SU-DHL-6 (cell line): Measurements from ENCODE around the gene COG4.

Experiments used
- EZH2phosphoT487 ChIP-seq: fragments of 200-600 bp; sonication (generic), shearing (Covaris generic); conservative IDR thresholded peaks from 2 replicates; pipeline ENCODE4 v1.6.1; 2018; ENCODE audit warnings: mild to moderate bottlenecking, antibody characterized with exemption, low read length, moderate library complexity, mixed read lengths
- TF ChIP-seq, protein P1 (sequence below): fragments of 200-600 bp; sonication (generic); IDR thresholded peaks from one replicate; pipeline ENCODE4 v1.5.1; 2017; ENCODE audit warnings: antibody characterized with exemption, mild to moderate bottlenecking, low read length, moderate library complexity; ENCODE audit not compliant: insufficient read depth, poor library complexity, severe bottlenecking

GRCh38 chr16:70510216-70510615 lies 13.1 kb downstream of the COG4 start:
- TF ChIP-seq, protein P1, sequence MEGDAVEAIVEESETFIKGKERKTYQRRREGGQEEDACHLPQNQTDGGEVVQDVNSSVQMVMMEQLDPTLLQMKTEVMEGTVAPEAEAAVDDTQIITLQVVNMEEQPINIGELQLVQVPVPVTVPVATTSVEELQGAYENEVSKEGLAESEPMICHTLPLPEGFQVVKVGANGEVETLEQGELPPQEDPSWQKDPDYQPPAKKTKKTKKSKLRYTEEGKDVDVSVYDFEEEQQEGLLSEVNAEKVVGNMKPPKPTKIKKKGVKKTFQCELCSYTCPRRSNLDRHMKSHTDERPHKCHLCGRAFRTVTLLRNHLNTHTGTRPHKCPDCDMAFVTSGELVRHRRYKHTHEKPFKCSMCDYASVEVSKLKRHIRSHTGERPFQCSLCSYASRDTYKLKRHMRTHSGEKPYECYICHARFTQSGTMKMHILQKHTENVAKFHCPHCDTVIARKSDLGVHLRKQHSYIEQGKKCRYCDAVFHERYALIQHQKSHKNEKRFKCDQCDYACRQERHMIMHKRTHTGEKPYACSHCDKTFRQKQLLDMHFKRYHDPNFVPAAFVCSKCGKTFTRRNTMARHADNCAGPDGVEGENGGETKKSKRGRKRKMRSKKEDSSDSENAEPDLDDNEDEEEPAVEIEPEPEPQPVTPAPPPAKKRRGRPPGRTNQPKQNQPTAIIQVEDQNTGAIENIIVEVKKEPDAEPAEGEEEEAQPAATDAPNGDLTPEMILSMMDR, result no peak
- no peak for TF ChIP-seq EZH2phosphoT487
